ENCODE measurements around the gene LSM10.

Gene LSM10

DNA sequence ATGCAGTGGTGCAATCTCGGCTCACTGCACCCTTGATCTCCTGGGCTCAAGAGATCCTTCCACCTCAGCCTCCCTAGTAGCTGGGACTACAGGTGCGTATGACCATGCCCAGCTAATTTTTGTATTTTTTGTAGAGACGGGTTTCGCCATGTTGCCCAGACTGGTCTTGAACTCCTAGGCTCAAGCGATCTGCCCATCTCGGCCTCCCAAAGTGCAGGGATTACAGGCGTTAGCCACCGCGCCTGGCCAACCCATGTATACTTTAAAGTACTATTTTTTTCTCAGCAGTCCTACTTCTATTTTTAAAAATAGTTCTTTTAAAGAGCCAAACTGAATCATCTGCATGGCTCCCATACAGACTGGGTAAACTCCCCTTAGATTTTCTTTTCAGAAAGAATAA, 15.5 kb downstream of the LSM10 start:
- no peak overlapping the region for H3K4me3 ChIP-seq (ENCODE audit: low read length, poor library complexity, severe bottlenecking)
- no peak overlapping the region for H3K9ac ChIP-seq (ENCODE audit: low read depth, low read length, poor library complexity, severe bottlenecking)
- H3K27me3 ChIP-seq (ENCODE audit: insufficient read depth, low read length, poor library complexity, severe bottlenecking), result no peaks in the 10 kb centered on the region
- peaks cover 48% of the 10 kb centered on the region for H3K4me1 ChIP-seq (ENCODE audit: insufficient read depth, low read length, poor library complexity, severe bottlenecking)
- TF ChIP-seq, protein P1, sequence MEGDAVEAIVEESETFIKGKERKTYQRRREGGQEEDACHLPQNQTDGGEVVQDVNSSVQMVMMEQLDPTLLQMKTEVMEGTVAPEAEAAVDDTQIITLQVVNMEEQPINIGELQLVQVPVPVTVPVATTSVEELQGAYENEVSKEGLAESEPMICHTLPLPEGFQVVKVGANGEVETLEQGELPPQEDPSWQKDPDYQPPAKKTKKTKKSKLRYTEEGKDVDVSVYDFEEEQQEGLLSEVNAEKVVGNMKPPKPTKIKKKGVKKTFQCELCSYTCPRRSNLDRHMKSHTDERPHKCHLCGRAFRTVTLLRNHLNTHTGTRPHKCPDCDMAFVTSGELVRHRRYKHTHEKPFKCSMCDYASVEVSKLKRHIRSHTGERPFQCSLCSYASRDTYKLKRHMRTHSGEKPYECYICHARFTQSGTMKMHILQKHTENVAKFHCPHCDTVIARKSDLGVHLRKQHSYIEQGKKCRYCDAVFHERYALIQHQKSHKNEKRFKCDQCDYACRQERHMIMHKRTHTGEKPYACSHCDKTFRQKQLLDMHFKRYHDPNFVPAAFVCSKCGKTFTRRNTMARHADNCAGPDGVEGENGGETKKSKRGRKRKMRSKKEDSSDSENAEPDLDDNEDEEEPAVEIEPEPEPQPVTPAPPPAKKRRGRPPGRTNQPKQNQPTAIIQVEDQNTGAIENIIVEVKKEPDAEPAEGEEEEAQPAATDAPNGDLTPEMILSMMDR (conservative IDR thresholded peaks at IDR 0.05; ENCODE audit: low read length), result no peak
- no peak for TF ChIP-seq EZH2phosphoT487 (IDR thresholded peaks at IDR 0.05; ENCODE audit: borderline replicate concordance)
- peaks cover 78% of the 10 kb centered on the region for H3K79me2 ChIP-seq (ENCODE audit: insufficient read depth, low read length)
- no peak overlapping the region for H2AFZ ChIP-seq (ENCODE audit: low read length)
- H3K9me2 ChIP-seq (replicated peaks; ENCODE audit: low read depth, low read length), result no peaks in the 10 kb centered on the region
- H4K20me1 ChIP-seq (ENCODE audit: insufficient read depth, low read length, poor library complexity, severe bottlenecking), result peaks cover 4% of the 10 kb centered on the region
- H3K36me3 ChIP-seq (ENCODE audit: insufficient read depth, low read length), result no peaks in the 10 kb centered on the region
- no peaks in the 10 kb centered on the region for H3K9me3 ChIP-seq (ENCODE audit: insufficient read depth, low read depth, low read length)
- H3F3A ChIP-seq (ENCODE audit: low read depth), result peaks cover 3% of the 10 kb centered on the region; the same call in 1 of the 2 replicates
- H3K4me2 ChIP-seq (ENCODE audit: low read depth, low read length, poor library complexity, severe bottlenecking), result peak overlapping the region; percentile 91

DNA sequence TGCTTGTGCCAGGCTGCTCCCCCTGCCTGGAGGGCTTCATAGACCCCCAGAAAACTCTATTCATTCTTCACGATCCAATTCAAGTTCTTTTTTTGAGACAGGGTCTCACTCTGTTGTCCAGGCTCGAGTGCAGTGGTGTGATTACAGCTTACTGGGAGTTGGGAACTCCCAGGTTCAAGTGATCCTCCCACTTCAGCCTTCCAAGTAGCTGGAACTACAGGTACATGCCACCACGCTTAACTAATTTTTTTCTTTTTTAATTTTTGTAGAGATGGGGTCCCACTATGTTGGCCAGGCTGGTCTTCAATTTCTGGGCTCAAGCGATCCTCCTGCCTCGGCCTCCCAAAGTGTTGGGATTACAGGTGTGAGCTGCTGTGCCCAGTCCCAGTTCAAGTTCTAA, 16.3 kb downstream of the LSM10 start:
- H3K79me2 ChIP-seq (ENCODE audit: insufficient read depth, low read length), result peaks cover 86% of the 10 kb centered on the region

DNA sequence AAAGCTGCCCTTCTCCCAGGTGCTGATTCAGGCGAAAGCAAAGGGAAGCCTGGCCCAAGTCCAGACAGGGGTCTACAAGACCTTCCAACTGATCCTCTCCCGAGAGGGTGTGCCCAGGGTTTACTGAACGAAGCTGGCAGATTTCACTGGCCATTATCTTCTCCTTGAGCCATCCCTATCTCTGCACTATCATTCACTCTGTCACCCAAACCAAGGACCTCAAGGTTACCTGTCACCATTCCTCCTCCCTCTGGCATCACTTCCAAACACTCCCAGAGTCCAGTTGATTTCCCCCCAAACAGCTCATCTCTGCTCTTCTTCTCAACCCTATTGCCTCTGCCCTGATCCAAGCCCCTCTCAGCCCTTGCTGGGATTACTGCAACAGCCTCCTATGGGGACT, 16.9 kb downstream of the LSM10 start:
- peak overlapping the region; percentile 16 for H3K4me2 ChIP-seq (ENCODE audit: low read depth, low read length, poor library complexity, severe bottlenecking)
- H3K4me1 ChIP-seq (ENCODE audit: insufficient read depth, low read length, poor library complexity, severe bottlenecking), result peaks cover 49% of the 10 kb centered on the region
- no peak overlapping the region for H3K9ac ChIP-seq (ENCODE audit: low read depth, low read length, poor library complexity, severe bottlenecking)
- no peaks in the 10 kb centered on the region for H3K9me3 ChIP-seq (ENCODE audit: insufficient read depth, low read depth, low read length)
- H3K27me3 ChIP-seq (ENCODE audit: insufficient read depth, low read length, poor library complexity, severe bottlenecking), result no peaks in the 10 kb centered on the region
- H3F3A ChIP-seq (ENCODE audit: low read depth), result peaks cover 3% of the 10 kb centered on the region; the same call in 1 of the 2 replicates
- TF ChIP-seq, protein P1 (conservative IDR thresholded peaks at IDR 0.05; ENCODE audit: low read length), result no peak
- no peak for TF ChIP-seq EZH2phosphoT487 (IDR thresholded peaks at IDR 0.05; ENCODE audit: borderline replicate concordance)
- H3K36me3 ChIP-seq (ENCODE audit: insufficient read depth, low read length), result no peaks in the 10 kb centered on the region
- no peak overlapping the region for H3K4me3 ChIP-seq (ENCODE audit: low read length, poor library complexity, severe bottlenecking)
- peaks cover 4% of the 10 kb centered on the region for H4K20me1 ChIP-seq (ENCODE audit: insufficient read depth, low read length, poor library complexity, severe bottlenecking)
- peaks cover 92% of the 10 kb centered on the region for H3K79me2 ChIP-seq (ENCODE audit: insufficient read depth, low read length)
- no peaks in the 10 kb centered on the region for H3K9me2 ChIP-seq (replicated peaks; ENCODE audit: low read depth, low read length)
- no peak overlapping the region for H2AFZ ChIP-seq (ENCODE audit: low read length)

More for the DNA sequence above, 16.3 kb downstream of the LSM10 start:
- peak overlapping the region; percentile 30 for H3K4me2 ChIP-seq (ENCODE audit: low read depth, low read length, poor library complexity, severe bottlenecking)
- H3K9me3 ChIP-seq (ENCODE audit: insufficient read depth, low read depth, low read length), result no peaks in the 10 kb centered on the region
- H4K20me1 ChIP-seq (ENCODE audit: insufficient read depth, low read length, poor library complexity, severe bottlenecking), result peaks cover 4% of the 10 kb centered on the region
- H3F3A ChIP-seq (ENCODE audit: low read depth), result peaks cover 3% of the 10 kb centered on the region; the same call in 1 of the 2 replicates
- H3K9me2 ChIP-seq (replicated peaks; ENCODE audit: low read depth, low read length), result no peaks in the 10 kb centered on the region
- H3K9ac ChIP-seq (ENCODE audit: low read depth, low read length, poor library complexity, severe bottlenecking), result no peak overlapping the region
- H3K36me3 ChIP-seq (ENCODE audit: insufficient read depth, low read length), result no peaks in the 10 kb centered on the region
- H3K27me3 ChIP-seq (ENCODE audit: insufficient read depth, low read length, poor library complexity, severe bottlenecking), result no peaks in the 10 kb centered on the region
- H2AFZ ChIP-seq (ENCODE audit: low read length), result no peak overlapping the region
- H3K4me3 ChIP-seq (ENCODE audit: low read length, poor library complexity, severe bottlenecking), result no peak overlapping the region
- H3K4me1 ChIP-seq (ENCODE audit: insufficient read depth, low read length, poor library complexity, severe bottlenecking), result peaks cover 43% of the 10 kb centered on the region
- TF ChIP-seq EZH2phosphoT487 (IDR thresholded peaks at IDR 0.05; ENCODE audit: borderline replicate concordance), result no peak
- TF ChIP-seq, protein P1 (conservative IDR thresholded peaks at IDR 0.05; ENCODE audit: low read length), result no peak

Data from Loucy (cell line).